ENCODE results near the gene CLRN1.
A peak's percentile ranks its signal among the peaks of the same experiment; 100 is the strongest.

CLRN1 gene

DNA sequence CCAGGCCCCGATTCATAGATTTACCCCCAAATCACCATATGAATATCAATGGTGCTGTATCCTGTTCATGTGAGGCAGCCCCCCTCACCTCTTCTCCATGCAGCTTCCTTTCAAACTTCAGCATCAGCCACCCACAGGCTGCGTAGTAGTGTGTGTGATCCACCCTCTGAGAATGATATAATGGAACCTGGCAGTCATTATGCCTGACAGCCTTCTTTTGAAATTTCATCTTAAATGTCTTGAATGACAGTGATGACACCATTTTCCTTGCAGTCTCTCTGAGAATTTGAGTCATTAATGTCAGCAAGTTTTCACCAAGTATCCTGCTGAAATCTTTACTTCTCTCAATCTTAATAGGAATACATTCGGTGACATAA is 3.5 kb upstream of the CLRN1 start:
- no peak for DNase-seq (ENCODE audit: low read depth)

DNA sequence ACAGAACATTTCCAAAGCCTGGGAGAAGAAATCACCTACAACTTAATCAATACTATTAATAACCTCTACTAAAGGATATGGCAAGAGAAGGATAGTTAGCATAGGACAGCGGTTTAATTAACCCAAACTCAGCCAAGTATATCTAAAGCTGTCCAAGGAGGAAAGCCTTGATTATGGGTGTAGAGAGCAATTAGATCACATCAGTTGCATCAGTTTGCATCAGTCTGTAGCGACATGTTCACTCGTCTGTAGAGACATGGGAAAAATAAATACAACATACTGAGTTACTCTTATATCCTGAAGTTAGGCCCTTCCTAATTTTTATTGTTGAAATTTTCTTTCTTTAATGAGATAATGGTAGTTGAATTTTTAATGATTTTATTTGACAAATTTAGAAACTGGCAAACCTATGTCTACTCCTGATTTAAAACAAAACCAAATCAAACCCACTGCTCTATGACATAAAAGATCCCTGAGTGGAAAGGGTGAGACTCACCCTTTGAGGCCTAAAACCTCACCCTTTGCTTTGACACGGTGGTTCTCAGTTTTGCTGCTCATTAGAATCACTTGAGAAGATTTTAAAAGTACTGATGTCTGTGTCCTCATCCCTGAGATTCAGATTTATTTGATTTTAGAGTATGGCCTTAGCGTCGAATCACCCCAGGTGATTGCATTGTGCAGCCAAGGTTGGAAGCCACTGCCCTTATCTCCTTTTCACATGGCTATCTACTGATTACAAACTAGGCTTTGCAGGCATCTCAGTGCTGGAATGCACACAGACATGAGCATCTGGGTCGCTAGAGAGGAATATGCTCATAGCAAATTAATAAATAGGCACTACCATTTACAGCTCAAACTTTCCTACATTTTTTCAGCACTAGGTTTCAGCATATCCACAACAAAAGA is 2.8 kb upstream of the CLRN1 start:
- DNase-seq (ENCODE audit: low read depth), result no peak

DNA sequence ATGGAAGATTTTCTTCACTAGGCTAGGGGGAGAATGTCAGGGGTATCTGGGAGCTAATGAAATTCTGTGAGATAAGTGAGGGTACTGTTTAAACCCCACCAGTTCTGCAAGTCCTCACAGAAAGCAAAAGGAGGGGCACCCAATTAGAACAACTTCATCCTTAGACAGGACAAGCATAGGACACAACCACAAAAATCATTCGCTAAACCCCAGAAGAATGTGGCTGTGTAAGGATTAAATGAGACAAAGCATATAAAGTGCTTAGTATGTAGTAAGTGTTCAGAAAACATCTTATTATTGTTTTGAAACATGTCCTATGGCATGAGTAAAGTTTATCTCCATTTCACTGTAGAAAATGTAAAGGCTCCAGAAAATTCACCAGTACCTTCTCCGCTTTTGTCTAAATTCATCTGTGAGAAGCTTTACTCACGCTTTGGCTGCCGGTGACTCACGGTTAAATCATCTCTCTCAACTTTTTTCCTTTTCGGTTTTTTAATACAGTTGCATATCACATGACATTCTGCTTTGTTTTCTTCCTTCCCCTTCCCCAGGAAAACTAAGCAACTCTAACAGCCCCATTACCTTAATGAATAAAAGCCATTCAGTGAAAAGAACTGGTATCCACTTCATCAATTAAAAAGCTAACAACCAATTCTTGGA is 1.7 kb downstream of the CLRN1 start:
- no peak for DNase-seq (ENCODE audit: low read depth)

DNA sequence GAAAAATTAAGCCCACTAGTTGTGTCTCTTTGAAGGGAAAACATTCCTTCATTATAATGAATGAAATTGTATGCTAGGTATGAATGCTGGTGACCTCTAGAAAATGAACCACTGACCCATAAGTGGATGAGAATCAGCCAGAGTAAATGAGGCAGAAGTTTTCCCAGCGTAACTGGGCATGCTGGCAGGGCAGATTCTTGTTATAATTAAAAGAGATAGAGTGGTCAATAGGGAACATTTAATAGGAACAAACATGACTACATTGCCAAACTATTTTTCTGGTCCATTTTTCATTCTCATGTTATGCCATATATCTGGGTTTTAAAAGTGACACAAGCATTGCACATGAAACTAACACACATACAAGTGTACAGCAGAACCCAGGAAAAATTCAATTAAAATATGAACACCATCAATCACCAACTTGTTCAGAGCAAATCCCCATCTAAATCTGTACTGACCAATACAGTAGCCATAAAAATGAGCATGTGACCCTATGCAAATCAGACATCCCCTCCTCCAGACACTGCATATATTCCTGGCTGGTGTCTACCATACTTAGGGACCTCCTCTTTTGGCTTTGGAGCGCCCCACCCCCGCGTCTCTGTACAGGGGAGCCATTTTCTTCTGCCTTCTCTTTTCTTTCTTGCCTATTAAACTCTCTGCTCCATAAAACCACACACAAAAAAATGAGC is 4.0 kb downstream of the CLRN1 start:
- DNase-seq (ENCODE audit: low read depth), result no peak

DNA sequence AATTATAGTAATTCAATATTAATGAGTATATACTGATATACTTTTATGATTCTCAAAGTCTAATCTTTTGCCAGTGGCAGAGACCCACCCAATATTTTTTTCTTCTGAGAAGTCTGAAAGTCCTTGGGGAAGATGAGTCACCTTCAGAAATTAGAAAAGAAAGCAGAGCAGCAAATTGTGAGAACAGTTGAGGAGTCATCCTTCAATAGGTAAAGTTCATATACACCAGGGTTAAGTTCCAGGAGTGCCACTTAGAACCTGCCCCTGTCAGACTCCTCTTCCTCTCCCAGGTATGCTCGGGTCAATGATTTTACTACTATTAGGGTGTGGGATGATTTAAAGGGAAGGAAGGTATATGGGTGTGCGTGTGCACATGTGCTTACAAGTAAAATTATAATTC is 7.1 kb downstream of the CLRN1 start:
- no peak for DNase-seq (ENCODE audit: low read depth)

DNA sequence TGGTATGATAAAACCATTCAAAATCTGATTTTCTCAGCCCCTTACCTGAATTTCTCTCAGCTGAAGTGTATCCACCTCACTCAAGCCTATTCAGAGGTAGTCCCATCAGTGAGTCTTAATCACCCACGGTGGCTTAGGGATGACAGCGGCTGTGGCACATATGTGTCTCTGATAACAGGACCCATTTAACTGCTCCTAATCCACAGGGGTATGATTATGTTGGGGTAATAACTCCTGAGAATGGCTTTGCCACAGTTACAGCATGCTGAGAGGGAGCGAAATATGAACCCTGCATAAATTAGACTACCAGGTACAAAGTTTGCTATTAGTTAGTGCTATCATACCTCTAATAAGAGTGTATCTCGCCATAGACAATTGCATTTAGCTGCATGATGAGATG is 10.6 kb downstream of the CLRN1 start:
- no peak for DNase-seq (ENCODE audit: low read depth)

DNA sequence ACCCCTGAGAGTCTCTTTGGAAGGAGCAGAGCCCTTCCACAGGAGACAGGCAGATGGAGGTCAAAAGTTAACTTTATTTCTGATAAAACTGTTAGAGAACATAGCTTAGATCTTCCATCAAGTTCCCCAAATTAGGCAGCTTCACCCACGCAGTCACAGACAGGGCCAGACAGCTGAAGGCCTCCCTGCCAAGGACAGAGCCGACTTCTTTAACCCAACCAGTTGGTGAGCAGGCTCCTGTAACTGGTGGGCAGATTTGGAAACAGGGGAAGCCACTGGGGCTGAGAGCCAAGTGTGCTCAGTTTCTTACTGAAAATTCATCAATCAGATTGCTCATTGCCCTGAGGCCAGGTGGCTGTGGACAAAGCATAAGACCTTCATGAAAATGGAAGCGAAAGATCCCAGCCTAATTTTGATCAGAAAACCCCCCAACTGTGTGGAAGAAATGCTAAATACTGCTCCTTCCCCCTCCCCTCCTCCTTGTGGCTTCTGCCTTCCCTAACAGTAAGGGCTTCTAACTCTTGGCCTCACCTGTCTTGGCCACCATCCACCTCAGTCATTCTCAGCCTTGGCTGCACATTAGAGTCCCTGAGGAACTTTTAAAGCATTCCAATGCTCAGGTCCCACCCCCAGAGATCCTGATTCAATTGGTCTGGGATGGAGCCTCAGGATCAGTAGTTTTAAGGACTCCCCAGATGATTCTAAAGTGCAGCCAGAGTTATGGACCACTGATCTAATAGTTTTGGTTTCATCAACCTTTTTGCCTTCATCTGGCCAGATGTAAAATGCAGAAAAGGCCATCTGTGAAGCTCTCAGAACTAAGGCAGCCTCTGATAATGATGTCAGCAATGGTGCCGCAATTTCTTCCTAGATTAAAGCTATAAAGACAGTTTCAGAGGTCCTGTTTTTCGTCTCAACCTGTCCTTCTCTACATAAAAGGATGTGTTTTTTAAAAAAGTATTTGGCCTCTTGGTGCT is 11.5 kb downstream of the CLRN1 start:
- DNase-seq (ENCODE audit: low read depth), result no peak

DNA sequence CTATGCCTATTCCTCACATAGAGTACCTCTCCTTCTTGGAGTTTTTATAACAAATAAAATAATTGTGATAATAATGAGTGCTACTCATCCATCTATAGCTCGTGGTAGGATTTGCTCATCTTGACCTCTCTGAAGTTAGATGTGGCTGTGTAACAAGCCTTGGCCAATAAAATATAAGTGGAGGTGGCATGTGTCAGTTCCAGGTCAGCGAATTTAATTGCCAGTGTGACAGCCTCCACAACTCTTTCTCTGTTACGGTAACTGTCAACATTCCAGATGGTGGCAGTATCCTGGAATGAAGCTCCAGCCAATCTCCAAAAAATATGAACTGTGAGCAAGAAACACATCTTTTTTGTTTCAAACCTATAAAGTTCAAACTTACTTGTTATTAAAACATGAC is 13.8 kb downstream of the CLRN1 start:
- no peak for DNase-seq (ENCODE audit: low read depth)

DNA sequence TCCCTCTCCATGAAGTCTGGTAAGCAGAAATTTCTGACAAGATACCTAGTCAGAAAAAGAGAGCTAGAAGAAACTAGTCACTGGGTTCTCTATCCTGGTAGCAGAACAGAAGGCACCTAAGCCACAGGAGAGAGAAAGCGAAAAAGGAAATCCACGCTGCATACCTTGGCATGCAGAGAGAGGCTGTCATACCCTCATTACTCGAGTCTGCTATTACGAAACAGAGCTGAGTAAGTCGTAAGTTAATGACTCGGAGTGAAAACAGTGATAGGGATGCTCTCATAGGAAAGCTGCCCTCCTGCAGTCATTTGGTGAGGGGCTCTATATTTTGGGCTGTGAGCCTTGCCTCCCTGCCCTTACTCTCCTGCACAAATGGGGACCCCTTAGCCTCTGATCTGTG is 16.2 kb downstream of the CLRN1 start:
- no peak for DNase-seq (ENCODE audit: low read depth)

DNA sequence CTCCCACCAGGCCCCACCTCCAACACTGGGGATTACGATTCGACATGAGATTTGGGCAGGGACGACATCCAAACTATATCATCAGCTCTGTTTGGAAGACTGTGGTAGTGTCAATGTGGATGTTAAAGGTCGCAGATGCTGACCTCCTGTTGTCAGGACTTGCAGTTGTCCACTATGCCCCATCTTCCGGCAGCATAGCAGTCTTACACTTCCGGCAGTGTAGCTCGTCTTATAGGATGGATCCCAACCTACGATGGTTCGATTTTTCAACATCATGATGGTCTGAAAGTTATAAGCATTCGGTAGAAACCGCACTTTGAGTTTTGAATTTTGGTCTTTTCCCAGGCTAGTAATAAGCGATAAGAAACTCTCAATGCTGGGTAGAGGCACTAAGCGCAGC is 20.6 kb downstream of the CLRN1 start:
- DNase-seq (ENCODE audit: low read depth), result no peak

DNA sequence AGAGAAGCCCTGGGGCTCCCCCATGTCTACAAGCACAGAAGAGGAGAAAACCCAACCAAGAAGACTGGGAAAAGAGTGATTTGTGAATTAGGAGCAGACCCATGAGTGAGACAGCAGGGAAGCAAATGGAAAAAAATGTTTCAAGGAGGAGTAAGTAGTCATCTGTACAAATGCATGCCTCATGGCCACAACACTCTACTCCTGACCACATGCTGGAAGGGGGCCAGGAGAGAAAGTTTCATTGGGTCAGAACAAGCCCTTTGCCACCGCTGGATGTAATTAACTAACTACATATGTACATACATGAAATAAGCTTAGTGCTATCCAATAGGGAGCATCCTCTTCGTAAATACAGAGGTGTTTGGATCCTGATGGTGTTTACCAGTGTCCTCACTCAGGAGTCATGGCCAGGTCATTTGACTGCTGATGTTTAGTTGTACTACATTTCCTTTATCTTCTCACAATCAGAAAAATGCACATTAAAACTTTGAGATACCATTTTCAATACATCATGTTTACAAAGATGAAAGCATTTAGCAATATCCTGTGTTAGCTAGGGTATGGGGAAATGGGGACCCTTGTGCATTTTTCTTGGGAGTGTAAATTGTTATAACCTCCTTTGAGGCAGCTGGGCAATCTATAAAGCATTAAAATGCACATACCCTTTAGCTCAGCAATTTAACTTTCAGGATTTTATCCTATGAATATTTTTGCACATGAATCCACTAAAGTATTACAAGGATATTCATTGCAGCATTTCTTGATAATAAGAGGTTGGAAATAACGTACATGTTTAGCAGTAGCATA is 27.1 kb downstream of the CLRN1 start:
- no peak for DNase-seq (ENCODE audit: low read depth)

DNA sequence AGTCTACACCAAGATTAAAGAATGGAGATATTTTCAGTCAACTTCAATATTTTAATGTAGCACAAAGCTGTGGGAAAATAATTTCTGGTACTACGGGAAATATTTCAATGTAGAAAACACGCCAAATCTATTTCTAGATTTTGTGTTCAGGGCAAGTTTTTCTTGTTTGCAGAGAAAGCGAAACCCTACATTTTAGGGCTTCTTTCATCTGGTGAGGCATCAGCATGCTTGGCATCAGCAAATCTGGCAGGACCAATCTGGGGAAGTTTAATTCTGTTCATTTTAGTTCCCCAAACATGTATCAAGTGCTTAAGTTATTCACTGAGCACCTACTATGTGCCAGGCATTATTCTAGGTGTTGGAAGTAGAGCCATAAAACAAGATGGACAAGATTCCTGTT is 30.3 kb downstream of the CLRN1 start:
- DNase-seq (ENCODE audit: low read depth), result no peak

DNA sequence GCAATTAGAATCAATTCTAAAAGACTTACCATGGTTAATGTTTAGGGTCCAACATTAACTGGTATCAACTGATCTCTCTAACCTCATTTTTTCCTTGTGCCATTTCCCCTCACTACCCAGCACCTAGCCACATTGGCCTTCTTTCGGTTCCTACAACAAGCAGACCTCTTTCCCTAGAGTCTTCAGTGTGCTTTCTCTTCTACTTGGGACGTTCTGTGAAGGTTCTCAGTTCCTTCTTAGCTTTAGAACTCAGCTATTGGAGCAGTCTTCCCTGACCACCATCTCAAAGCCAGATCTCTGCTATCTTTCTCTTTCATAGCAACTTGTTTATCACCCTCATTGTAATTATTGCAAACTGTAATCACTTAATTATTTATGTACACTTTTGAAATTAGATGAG is 35.8 kb downstream of the CLRN1 start:
- DNase-seq (ENCODE audit: low read depth), result no peak

DNA sequence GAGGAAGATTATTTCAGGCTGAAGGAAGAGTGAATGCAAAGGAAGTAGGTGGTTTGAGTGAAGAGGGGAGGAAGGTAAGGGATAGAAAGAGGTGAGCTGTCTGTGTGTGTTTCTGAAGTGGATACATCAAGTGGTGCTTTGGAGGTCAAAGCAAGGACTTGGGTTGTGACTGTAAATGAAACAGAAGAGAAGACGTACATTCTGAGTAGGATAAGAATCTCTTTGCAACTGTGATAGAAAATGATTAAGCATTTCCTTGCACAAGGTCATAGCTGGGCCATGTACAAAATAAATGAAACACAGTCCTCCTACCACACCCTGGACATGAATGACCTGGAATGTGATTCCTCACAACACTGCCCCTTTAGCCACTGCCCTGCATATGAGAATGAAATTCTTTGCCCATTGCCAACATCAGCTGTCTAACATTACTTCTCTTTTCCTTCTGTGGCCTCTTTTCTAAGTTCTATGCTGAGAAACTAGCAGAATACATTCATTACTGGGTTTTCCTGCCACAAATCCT is 39.0 kb downstream of the CLRN1 start:
- no peak for DNase-seq (ENCODE audit: low read depth)

DNA sequence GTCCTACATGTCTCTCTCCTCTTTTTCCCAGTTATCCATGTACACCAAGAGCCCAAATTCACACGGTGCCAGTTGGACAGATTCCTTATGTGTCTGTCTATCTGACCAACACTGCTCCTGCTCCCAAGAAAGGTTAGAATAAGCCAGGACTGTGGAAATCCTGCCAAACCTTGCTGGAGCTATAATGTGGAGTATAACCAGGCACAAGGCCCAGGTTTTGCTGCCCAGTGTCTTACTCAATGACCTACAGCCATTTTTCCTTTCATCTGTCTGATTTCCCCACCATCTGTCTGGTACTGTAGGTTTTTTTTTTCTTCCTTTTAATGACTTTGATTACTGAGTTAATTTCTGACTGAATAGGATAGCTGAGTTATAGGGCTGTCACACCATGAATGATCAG is 40.8 kb downstream of the CLRN1 start:
- DNase-seq (ENCODE audit: low read depth), result no peak

DNA sequence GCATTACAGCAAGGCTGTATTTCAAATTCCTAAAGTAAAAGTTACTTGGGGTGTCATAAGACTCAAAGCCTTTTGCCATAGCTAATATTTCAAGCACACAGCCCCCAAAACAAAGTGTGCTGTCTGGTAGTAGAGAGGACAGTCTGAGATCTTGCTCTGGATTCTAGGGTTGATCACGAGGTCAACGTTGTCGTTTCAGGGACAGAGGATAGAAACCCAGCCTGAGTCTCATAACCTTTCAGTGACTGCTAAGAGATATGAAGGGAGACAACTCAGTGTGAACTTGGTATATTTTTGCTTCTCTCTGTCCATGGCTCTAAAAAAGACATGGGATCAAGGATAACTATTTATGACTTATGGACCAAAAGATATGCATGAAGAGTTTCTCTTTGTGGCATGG is 41.7 kb downstream of the CLRN1 start:
- no peak for DNase-seq (ENCODE audit: low read depth)

DNA sequence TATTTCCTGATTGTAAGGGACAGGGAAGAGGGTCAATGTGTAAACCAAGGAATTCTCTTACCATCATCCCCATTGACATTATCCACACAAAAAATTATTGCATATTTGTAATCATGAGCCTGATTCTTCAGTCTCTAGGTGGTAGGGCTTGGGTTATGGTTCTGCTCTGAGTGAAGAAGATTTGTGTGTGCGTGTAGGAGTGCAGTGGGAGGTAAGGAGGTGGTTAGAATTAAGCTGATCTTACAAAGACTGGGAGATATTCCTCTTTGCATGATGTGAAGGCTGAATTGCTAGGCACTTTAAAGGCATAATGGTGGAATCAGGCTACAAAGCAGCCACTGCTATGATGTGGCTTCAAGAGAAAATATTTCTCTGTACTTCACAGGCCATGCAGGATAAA is 44.3 kb downstream of the CLRN1 start:
- no peak for DNase-seq (ENCODE audit: low read depth)

DNA sequence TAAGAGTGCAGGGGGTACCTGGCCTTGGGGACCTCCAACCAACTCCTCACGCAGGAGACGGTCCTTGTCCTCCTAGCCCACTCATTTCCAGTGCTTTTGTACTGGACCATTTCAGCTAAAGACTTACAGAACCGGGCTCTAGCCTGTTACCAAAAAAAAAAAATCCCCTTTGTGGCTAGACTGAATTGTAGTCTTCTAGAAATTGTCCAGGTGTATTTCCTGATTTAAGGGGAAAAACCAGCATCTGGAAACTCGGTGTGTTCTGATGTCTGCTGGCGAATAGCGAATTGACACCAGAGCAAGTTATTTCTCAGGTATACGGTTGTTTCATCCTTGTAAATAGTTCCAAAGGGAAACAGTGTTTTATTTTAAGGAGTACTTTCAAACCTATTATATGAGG is 46.2 kb downstream of the CLRN1 start:
- no peak for DNase-seq (ENCODE audit: low read depth)

DNA sequence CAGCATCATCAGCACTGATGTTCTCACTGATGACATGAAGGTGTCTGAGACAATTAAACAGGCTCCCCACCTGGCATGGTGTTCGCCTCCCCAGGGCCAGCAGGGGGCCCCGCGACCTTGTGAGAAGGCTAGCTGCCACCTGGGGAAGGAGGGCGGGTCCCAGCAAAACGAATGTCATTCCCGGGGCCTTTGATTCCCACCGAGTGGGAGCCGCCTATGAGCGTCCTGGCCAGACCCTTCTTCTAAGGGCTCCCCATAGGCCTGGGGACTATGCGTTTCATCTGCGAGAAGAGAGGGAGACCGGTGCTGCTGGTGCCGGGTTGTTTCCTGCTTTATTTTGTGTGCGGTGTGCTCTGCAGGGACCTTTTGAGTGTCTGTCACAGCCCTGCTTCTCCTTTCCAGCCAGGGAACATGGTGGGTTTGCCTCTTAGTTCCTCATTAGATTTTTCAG is 46.8 kb downstream of the CLRN1 start:
- peak; percentile 10 for DNase-seq (ENCODE audit: low read depth)

DNA sequence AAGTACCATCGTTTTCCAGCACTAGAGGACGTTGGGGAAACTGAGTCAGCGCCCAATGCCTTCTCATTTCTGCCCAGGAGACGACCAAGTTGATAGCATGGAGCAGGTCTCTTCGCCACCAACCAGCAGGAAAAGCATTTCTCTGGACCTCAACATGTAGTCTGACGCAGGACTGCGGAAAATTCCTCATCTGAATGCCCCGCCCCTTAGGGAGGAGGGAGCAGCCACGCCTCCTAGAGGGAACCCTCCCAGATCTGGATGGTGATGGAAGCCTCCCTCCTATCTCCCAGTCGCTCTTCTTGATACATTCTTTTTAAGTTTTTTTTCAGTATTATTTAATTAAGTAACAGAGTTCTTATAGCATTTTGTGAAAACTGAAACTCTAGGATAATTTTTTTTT is 49.9 kb downstream of the CLRN1 start:
- no peak for DNase-seq (ENCODE audit: low read depth)

DNA sequence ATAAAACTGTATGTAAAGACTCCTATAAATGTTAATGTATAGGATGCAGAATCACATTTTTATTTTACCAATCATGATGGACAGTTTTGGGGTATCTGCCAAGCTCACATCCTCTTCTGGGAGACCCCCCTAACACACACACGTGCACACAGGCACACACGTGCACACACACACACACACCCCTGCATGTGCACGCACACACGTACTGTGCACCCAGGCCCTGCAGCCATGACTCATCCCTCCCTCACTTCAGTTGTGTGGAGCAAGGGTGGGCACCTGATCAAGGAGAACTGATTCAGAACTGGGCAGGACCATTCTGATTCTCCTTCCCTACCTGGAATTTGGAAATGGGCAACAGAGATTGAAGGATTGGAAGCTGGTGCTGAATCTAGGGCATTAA is 51.3 kb downstream of the CLRN1 start:
- no peak for DNase-seq (ENCODE audit: low read depth)
